ENCODE results near the gene ACOX2.

Gene ACOX2

DNA sequence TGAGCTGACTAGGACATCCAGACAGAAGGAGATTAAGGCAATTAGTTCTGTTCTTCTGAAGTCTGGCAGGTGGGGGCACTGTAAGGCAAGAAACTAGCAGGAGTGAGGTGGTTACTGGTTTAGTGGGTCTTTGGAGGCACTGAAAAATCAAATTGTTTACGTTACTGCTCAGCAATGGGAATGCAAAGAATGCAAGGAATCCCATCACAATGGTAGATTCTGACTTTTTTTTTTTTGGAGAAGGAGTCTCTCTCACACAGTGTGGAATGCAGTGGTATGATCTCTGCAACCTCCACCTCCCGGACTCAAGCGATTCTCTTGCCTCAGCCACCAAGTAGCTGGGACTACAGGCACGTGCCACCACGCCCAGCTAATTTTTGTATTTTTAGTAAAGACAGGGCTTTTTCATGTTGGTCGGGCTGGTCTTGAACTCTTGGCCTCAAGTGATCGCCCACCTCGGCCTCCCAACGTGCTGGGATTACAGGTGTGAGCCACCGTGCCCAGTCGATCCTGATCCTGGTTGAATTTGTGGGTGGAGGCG lies 23.9 kb upstream of the ACOX2 start:
- H3K27ac ChIP-seq: no peak overlapping the region
- H3K4me3 ChIP-seq: no peak overlapping the region
- TF ChIP-seq CTCF (IDR thresholded peaks at IDR 0.05): no peak
- DNase-seq (ENCODE audit: low spot score): no peak

DNA sequence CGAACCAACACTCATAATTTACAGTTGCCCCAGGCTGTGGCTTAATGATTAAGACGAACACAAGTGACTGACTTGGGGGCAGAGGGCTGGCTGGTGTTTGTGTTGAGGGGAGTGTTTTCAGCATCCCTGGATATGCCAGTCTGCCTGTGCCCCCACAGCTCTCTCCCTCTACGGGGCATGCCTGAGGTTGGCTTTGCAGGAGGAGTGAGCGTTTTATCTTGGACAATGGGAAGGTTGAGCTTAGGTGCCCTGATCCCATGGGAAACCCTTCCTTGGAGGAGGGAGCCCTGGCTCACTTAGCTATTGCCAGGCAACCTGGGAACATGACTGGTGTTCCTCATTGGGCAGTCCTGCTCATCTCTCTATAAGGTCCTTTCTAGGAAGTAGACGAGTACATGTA lies 22.6 kb upstream of the ACOX2 start:
- no peak for TF ChIP-seq CTCF (IDR thresholded peaks at IDR 0.05)
- no peak for DNase-seq (ENCODE audit: low spot score)
- H3K4me3 ChIP-seq: no peak overlapping the region
- H3K27ac ChIP-seq: no peak overlapping the region

GRCh38 chr3:58557491-58557890 lies 20.5 kb upstream of the ACOX2 start:
- no peak for TF ChIP-seq CTCF (IDR thresholded peaks at IDR 0.05)
- DNase-seq (ENCODE audit: low spot score): no peak
- Histone ChIP-seq H3K4me3 (no peak overlapping the region), H3K27ac (no peak overlapping the region)

DNA sequence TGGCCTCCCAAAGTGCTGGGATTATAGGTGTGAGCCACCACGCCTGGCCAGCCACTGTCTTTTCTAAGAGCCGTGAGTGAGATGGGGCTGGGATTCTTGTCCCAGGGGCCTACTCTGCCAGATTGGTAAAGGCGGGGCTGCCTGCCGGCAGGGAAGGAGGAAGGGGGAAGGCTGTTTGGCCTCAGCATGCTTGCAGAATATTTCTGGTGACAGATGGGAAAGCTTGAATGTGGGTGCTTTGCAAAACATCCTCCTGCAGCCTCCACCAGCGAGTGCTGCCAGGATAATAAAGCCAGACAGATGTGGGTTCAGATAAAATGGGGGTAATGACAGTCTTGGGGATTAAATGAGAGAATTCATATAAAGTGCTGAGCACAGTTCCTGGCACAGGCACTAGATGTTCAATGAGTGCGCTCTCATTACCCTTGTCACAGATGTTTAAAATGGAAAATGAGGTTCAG lies 19.8 kb upstream of the ACOX2 start:
- no peak for TF ChIP-seq CTCF (IDR thresholded peaks at IDR 0.05)
- H3K4me3 ChIP-seq: no peak overlapping the region
- H3K27ac ChIP-seq: no peak overlapping the region
- no peak for DNase-seq (ENCODE audit: low spot score)

GRCh38 chr3:58556001-58556400 lies 19.0 kb upstream of the ACOX2 start:
- H3K27ac ChIP-seq: no peak overlapping the region
- H3K4me3 ChIP-seq: no peak overlapping the region
- no peak for TF ChIP-seq CTCF (IDR thresholded peaks at IDR 0.05)
- no peak for DNase-seq (ENCODE audit: low spot score)

DNA sequence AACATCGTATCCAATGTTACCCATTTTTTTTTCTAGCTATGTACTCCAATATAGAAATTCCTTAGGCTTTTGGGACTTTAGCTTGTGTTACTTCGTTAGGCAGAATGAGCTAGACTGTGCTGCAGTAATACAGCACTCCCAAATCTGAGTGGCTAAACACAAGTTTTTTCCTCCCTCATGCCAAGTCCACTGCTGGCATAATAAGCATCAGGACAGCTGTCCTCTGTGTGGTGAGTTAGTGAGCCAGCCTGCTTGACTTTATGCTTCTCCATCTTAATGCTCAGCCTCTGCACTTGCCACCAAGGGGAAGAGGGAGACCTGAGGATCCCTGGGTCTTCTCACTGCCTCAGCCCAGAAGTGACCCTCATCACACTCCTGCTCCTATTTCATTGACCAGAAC lies 18.2 kb upstream of the ACOX2 start:
- no peak overlapping the region for H3K4me3 ChIP-seq
- no peak for DNase-seq (ENCODE audit: low spot score)
- H3K27ac ChIP-seq: no peak overlapping the region
- no peak for TF ChIP-seq CTCF (IDR thresholded peaks at IDR 0.05)

GRCh38 chr3:58553003-58553402 lies 16.0 kb upstream of the ACOX2 start:
- Histone ChIP-seq H3K27ac (no peak overlapping the region), H3K4me3 (no peak overlapping the region)
- DNase-seq (ENCODE audit: low spot score): no peak
- TF ChIP-seq CTCF (IDR thresholded peaks at IDR 0.05): no peak

Measured in coronary artery (tissue), 2 donors.